Sigmoid colon (tissue), 7 donors: ENCODE data around the gene PLXNA4. TPM values are rescaled to one million over a fixed set of nuclear protein-coding genes. Genes with fewer than 3 reads are reported as not detected.

ENCODE experiments used
- DNase-seq: peaks from one replicate; pipeline ENCODE4 v3.0.0-alpha.2; 2019
- H3K27ac ChIP-seq, 4 donors: fragments of 200-600 bp; sonication (generic); one replicate each; pipeline ENCODE4 v1.5.1; 2016 to 2019; ENCODE audit warnings: mild to moderate bottlenecking in 1 of 4
- H3K27me3 ChIP-seq, 3 donors: fragments of 200-600 bp; sonication (generic); one replicate each; pipeline ENCODE4 v1.5.1; 2019; ENCODE audit warnings: mild to moderate bottlenecking in 1 of 3
- H3K36me3 ChIP-seq, 4 donors: fragments of 200-600 bp; sonication (generic); one replicate each; pipeline ENCODE4 v1.5.1; 2016 to 2019
- H3K4me1 ChIP-seq, 4 donors: fragments of 200-600 bp; sonication (generic); one replicate each; pipeline ENCODE4 v1.5.1; 2017 to 2019
- H3K4me3 ChIP-seq, 4 donors: fragments of 200-600 bp; sonication (generic); one replicate each; pipeline ENCODE4 v1.5.1; 2017 to 2019; ENCODE audit warnings: mild to moderate bottlenecking in 2 of 4, moderate library complexity in 1 of 4
- H3K9me3 ChIP-seq, 4 donors: fragments of 200-600 bp in 3 of 4; sonication (generic) in 3 of 4; one replicate each; pipeline versions ENCODE4 v1.5.1 to v1.6.1; 2013 to 2019
- EP300 ChIP-seq, 4 donors: sonication (generic); formaldehyde crosslinking; IDR thresholded peaks; one replicate each; pipeline ENCODE4 v1.6.1; 2017; ENCODE audit warnings: antibody characterized with exemption in 4 of 4
- POLR2A ChIP-seq, 2 donors: fragments of 450-650 bp; IDR thresholded peaks; one replicate each; pipeline ENCODE4 v1.6.1; 2016; ENCODE audit warnings: antibody characterized with exemption in 2 of 2, mild to moderate bottlenecking in 2 of 2, moderate library complexity in 2 of 2
- POLR2AphosphoS5 ChIP-seq, 4 donors: sonication (generic); formaldehyde crosslinking; IDR thresholded peaks; one replicate each; pipeline ENCODE4 v1.6.1; 2017; ENCODE audit warnings: antibody characterized with exemption in 4 of 4
- WGBS, 2 donors: extraction: QIAGEN DNeasy Blood & Tissue Kit; methylation state at CpG; one replicate each; pipeline ENCODE4 v1.1.7; 2013; 5-methylcytosine and 5-hydroxymethylcytosine counted together
- intact Hi-C: fragments of 100-400 bp; cut with DNase I; formaldehyde crosslinking; loops from one replicate; pipeline ENCODE4 v1.15.1; 2023
- polyA plus RNA-seq, 3 donors: library from polyadenylated mRNA; stranded (reverse); fragments of 200-250 nt; gene quantifications; one replicate each; pipeline ENCODE4 v1.2.3, GENCODE V29; 2013
- total RNA-seq, 4 donors: library from RNA; depleted of rRNA; stranded (reverse); fragments of >200 nt; gene quantifications; one replicate each; pipeline ENCODE4 v1.1.0, GENCODE V29; 2016
- TF ChIP-seq, protein P1 (sequence below), 4 experiments: fragments of 450-650 bp in 3 of 4; fragments of 200-600 bp in 1 of 4; IDR thresholded peaks; one replicate each; pipeline ENCODE4 v1.5.1; 2016 to 2019; ENCODE audit warnings: antibody characterized with exemption in 4 of 4, mild to moderate bottlenecking in 3 of 4, moderate library complexity in 2 of 4
- donor health status: healthy with polysubstance abuse.
- donor health status: Bipolar disorder and iron deficiency.
- donor health status: healthy.

The PLXNA4 gene
- total and polyA plus RNA-seq, 7 donors = under 0.01 to 10.5 (median 3.7) TPM; not detected in 1

DNA sequence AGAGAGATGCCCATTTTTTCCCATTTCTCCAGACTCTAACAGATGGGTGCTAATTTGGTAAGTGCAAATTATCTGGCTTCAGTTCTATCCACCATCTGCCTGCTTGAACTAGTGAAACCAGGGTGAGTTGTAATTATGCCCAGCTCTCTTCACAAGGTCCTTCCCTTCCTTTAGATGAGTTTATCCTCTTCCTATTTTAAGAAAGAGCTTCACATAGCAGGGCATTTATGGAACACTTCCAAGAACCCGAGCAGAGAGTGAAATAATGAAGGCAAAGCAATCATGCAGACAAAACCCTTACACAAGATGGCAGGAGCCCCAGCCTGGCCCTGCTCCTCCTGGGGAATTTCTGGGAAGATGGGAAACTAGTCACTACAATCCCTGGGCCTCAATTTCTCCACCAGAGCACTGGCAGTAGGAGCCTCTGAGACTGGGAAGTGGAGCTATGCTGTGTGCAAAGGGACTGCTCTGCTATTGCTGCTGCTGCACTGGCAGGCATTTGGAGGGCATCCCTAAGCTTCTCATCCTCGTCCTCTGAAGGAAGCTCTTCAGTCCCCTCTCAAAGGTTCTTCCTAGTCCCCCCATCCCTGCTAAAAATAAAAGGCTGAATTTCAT lies 33.7 kb upstream of the PLXNA4 start:
- 36 to 70% methylated on average over 2 of the region's 2 CpGs for WGBS, 2 donors
- no peak for DNase-seq
- intact Hi-C loops = no loop called here

DNA sequence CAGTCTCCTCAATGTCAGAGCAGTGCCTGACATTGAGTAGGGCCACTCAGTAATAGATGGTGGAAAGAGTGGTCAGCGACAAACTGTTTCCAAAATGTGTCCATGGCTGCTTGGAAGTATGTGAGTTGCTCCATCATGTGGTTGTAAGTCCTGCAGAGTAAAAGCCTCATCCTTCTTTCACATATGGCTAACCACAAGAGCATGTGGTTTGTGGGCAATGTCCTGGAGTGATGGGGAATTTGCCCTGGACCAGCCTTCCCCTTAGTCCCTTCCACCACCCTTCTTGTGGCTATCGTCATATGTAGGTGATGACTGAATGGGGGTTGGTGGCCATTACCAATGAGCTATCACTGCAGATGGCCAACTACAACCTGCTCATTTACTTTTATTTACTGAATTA lies 33.0 kb upstream of the PLXNA4 start:
- Histone ChIP-seq H3K27ac (no peak overlapping the region), H3K27me3 (no peaks in the 10 kb centered on the region), H3K4me1 (peaks cover 0 to under 1% (median 0%) of the 10 kb centered on the region in 4 donors), H3K36me3 (no peaks in the 10 kb centered on the region), H3K4me3 (no peak overlapping the region), H3K9me3 (no peaks in the 10 kb centered on the region)
- intact Hi-C loops = no loop called here
- TF ChIP-seq EP300 (IDR thresholded peaks at IDR 0.05) (no peak), POLR2A (IDR thresholded peaks at IDR 0.05) (no peak), POLR2AphosphoS5 (IDR thresholded peaks at IDR 0.05) (no peak)
- TF ChIP-seq, protein P1, sequence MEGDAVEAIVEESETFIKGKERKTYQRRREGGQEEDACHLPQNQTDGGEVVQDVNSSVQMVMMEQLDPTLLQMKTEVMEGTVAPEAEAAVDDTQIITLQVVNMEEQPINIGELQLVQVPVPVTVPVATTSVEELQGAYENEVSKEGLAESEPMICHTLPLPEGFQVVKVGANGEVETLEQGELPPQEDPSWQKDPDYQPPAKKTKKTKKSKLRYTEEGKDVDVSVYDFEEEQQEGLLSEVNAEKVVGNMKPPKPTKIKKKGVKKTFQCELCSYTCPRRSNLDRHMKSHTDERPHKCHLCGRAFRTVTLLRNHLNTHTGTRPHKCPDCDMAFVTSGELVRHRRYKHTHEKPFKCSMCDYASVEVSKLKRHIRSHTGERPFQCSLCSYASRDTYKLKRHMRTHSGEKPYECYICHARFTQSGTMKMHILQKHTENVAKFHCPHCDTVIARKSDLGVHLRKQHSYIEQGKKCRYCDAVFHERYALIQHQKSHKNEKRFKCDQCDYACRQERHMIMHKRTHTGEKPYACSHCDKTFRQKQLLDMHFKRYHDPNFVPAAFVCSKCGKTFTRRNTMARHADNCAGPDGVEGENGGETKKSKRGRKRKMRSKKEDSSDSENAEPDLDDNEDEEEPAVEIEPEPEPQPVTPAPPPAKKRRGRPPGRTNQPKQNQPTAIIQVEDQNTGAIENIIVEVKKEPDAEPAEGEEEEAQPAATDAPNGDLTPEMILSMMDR (IDR thresholded peaks at IDR 0.05) = no peak
- DNase-seq = no peak
- whole genome bisulfite sequencing, 2 donors = 92 to 94% methylated on average over 2 of the region's 2 CpGs

More for the DNA sequence above, 33.7 kb upstream of the PLXNA4 start:
- no peak overlapping the region for H3K27ac ChIP-seq
- H3K4me3 ChIP-seq = no peak overlapping the region
- peaks cover 0 to 8% (median 0%) of the 10 kb centered on the region in 4 donors for H3K4me1 ChIP-seq
- H3K36me3 ChIP-seq = no peaks in the 10 kb centered on the region
- TF ChIP-seq POLR2A (IDR thresholded peaks at IDR 0.05) = no peak
- TF ChIP-seq EP300 (IDR thresholded peaks at IDR 0.05) = no peak
- no peak for TF ChIP-seq POLR2AphosphoS5 (IDR thresholded peaks at IDR 0.05)
- TF ChIP-seq, protein P1 (IDR thresholded peaks at IDR 0.05) = no peak
- H3K9me3 ChIP-seq = no peaks in the 10 kb centered on the region
- no peaks in the 10 kb centered on the region for H3K27me3 ChIP-seq

DNA sequence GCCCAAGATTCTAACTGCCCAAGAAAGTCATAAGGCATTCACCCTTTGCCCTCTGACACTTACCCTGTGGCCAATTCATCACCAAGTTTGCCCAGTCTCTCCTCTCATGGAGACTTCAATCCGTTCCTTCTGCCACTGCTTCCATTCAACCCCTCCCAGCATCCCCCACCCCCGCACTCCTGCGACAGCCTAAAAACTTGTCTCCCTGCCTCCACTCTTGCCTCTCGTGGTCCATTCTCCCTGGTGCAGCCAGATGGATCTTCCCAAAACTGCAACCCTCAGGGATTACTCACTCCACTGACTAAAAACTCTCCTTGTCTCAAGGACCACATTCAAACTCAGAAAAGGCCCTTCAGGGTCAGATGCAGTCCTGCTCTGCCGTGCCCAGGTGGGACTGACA lies 32.3 kb upstream of the PLXNA4 start:
- Histone ChIP-seq H3K27me3 (no peaks in the 10 kb centered on the region), H3K9me3 (no peaks in the 10 kb centered on the region), H3K27ac (no peak overlapping the region), H3K4me3 (no peak overlapping the region), H3K4me1 (no peaks in the 10 kb centered on the region), H3K36me3 (no peaks in the 10 kb centered on the region)
- intact Hi-C loops = no loop called here
- 81 to 88% methylated on average over 5 of the region's 5 CpGs for WGBS, 2 donors
- DNase-seq = no peak
- TF ChIP-seq, protein P1 (IDR thresholded peaks at IDR 0.05) = no peak
- TF ChIP-seq POLR2AphosphoS5 (IDR thresholded peaks at IDR 0.05) = no peak
- no peak for TF ChIP-seq POLR2A (IDR thresholded peaks at IDR 0.05)
- TF ChIP-seq EP300 (IDR thresholded peaks at IDR 0.05) = no peak

DNA sequence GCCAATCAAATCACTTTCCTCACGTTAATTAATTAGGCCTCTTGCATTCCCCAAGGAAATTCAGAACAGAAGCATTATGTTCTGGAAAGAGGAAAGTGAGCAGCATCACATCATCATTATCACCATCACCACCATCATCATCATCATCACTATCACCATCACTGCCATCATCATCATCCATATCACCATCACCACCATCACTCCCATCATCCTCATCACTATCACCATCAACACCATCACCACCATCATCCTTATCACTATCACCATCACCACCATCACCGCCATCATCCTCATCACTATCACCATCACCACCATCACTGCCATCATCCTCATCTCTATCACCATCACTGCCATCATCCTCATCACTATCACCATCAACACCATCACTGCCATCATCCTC lies 31.4 kb upstream of the PLXNA4 start:
- DNase-seq = no peak
- no peaks in the 10 kb centered on the region for H3K4me1 ChIP-seq
- WGBS, 2 donors = 75 to 87% methylated on average over 2 of the region's 2 CpGs
- H3K36me3 ChIP-seq = no peaks in the 10 kb centered on the region
- no peak overlapping the region for H3K27ac ChIP-seq
- no peak overlapping the region for H3K4me3 ChIP-seq
- no peaks in the 10 kb centered on the region for H3K9me3 ChIP-seq
- no peaks in the 10 kb centered on the region for H3K27me3 ChIP-seq
- TF ChIP-seq, protein P1 (IDR thresholded peaks at IDR 0.05) = no peak
- TF ChIP-seq POLR2AphosphoS5 (IDR thresholded peaks at IDR 0.05) (no peak), POLR2A (IDR thresholded peaks at IDR 0.05) (no peak), EP300 (IDR thresholded peaks at IDR 0.05) (no peak)
- intact Hi-C loops = no loop called here

DNA sequence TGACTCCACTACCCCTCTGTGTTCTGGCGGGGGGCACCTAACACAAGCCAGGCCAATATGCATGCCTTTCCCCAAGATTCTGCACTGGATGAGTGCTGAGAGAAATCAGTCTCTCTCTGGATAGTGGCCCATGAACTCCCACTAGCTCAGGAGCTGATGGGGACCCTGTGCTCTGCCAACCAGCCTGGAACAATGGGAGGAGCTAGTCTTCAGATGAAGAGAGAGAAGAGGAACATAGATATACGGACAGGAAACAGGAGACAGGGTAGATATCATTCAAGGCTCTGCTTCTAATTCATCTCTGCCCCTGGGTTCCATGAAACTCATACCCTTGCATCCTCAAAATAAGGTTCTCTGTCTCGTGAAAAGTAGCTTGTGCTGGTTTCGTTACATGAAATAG lies 27.9 kb upstream of the PLXNA4 start:
- intact Hi-C loops = no loop called here
- Histone ChIP-seq H3K4me1 (no peaks in the 10 kb centered on the region), H3K4me3 (no peak overlapping the region), H3K27me3 (no peaks in the 10 kb centered on the region), H3K36me3 (no peaks in the 10 kb centered on the region), H3K9me3 (no peaks in the 10 kb centered on the region), H3K27ac (no peak overlapping the region)
- 70 to 79% methylated on average over 4 of the region's 4 CpGs for WGBS, 2 donors
- TF ChIP-seq, protein P1 (IDR thresholded peaks at IDR 0.05) = no peak
- TF ChIP-seq POLR2AphosphoS5 (IDR thresholded peaks at IDR 0.05) = no peak
- no peak for TF ChIP-seq EP300 (IDR thresholded peaks at IDR 0.05)
- TF ChIP-seq POLR2A (IDR thresholded peaks at IDR 0.05) = no peak
- DNase-seq = no peak
